Bone marrow (tissue), 2 donors: ENCODE results near the gene NCBP3.
A peak's percentile ranks its signal among the peaks of the same experiment; 100 is the strongest.
"Not testable (repeated sequence)": the region's sequence is repeated elsewhere in the genome, so short reads cannot be mapped to it uniquely, and the experiment has no call there.

Source experiments
- DNase-seq, 2 donors: peaks; one replicate each; lab custom pipeline; 2025; lab: John Stamatoyannopoulos, UW

Gene NCBP3

DNA sequence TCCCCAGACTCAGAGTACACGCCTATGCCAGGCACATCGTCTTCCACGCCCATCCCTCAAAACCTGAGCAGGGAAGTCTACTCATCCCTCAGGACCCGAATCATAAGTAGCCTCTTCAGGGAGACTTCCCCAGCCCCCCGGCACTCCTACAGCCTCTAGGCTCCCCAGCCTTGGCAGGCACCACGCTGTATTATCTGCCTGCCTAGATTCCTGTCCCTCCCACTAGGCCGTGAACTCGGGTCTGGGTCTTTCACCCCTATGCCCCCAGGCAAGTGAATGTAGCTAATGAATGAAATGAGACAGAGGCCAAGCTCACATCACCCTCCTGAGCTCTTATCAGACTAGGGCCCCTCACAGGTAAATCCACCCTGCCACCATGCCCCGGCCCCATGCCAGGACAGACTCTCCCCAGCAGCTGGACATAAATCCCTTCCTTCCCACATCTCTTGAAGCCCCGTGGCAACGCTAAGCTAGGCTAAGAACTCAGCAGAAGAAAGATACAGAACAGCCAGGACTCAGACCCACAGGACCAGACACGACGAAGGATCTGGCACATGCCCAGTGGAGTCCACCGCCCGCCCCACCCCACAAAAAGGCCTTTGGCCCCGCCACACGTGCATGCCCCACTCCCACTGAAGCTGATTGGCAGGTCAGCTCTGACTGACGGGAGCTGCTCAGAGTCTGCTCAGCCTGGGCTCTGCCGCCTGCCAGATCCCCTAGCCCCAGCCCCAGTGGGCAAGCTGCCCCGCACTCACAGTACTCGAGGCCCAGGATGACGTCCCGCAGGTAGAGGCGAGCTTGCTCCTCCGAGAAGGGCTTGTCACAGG is 33.8 kb upstream of the NCBP3 start:
- no peak for DNase-seq

GRCh38 chr17:3879186-3879585 is 33.1 kb upstream of the NCBP3 start:
- no peak for DNase-seq

DNA sequence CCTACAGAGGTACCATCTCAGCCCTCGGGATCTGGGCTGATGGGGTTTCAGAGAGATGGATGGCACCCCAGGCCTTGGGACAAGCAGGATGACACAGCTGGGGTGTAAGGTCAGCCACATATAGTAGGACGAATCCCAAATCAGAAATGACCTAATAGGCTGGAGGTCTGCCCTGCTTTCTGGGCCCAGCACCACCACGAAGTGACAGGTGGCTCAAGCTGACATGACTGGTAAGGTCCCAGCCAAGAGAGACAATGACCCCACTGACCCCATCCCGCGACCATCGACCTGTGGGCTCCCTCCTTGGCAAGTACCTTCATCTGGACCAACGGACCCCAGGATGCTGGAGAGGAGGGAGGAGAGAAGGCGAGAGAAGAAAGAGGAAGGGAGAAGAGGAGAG is 31.2 kb upstream of the NCBP3 start:
- DNase-seq, result no peak

DNA sequence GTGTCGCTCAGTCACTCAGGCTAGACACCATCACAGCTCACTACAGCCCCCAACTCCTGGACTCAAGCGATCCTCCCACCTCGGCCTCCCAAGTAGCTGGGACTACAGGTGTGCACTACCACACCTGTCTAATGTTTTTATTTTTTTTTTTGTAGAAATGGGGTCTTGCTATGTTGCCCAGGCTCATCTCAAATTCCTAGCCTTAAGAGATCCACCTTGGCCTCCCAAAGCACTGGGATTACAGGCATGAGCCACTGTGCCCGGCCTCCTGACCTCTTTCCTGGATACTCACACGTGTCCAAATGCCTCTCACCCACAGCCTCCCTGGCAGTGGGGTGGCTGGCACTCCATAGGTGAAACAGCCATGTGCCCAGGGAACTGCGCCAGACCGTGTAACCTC is 29.3 kb upstream of the NCBP3 start:
- no peak for DNase-seq

DNA sequence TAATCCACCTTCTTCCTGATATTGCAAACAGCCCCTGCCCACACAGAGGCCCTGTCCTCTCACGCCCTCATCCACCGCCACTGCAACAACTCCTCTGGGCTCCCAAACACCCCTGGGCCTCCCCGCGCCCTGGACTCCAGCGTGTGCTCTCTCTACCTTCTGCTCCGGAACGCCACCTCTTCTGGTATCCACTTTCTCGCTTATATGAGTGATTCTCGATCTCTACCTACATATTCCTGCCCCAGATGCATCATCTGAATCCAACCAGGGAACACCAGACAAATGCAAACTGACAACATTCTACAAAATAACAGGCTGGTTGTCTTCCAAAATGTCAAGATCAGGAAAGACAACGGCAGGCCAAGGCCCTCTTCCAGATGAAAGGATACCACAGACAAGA is 27.8 kb upstream of the NCBP3 start:
- DNase-seq, result no peak

DNA sequence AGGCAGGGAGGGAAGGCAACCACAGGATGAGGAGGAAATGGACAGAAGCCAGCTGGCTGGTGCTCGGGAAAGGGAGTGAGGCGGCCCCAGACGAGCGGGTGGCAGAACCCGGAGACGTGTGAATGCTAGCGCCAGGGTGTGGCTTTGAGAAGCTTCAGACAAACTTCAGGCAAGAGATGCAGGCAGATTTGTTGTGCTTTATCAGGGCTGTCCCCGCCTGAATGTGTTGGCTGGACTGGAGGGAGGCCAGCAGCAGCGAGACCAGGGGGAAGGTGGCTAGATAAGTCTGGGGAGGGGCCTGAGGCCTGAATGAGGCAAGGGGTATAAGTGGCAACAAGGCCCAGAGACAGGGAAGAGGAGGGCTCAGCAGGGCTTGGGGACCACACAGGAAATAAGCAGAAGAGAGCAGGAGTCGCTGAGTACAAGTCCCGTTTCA is 24.8 kb upstream of the NCBP3 start:
- DNase-seq, result peak in 1 of 2 donors; percentile 33

DNA sequence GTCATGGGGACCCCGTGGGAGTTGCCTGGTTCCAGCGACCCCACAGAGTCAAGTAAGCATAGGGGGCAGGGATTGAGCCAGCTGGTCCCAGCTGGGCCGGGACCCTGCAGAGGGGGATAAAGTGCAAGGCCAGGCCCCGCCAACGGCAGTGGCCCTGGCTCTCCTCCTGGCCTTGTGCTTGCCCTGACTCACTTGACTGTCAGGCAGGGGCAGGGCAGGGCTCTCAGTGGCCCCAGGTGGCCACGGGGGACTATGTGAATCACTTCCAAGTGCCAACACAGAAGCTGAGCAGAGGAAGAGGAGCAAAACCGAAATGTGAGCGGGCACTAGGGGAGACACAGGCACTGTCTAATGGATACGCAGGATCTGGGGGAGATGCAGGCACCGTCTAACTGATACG is 21.6 kb upstream of the NCBP3 start:
- no peak for DNase-seq

DNA sequence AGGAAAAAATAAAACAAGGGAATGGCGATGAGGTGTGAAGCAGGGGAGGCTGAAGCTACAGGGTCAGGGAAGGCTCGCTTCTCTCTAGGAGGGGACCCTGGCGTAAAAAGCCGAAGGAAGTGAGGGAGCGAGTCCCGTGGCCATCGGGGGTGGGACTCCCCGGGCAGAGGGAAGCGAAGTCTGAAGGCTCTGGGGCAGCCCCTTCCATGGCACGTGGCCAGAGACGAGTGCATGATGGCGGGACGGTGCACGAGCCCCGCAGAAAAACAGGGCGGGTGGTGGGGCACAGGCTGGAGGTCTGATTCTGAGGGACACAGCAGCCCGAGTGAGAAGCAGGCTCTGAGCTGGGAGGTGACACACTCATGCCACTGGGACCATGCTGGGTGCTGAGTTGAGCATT is 21.1 kb upstream of the NCBP3 start:
- no peak for DNase-seq

DNA sequence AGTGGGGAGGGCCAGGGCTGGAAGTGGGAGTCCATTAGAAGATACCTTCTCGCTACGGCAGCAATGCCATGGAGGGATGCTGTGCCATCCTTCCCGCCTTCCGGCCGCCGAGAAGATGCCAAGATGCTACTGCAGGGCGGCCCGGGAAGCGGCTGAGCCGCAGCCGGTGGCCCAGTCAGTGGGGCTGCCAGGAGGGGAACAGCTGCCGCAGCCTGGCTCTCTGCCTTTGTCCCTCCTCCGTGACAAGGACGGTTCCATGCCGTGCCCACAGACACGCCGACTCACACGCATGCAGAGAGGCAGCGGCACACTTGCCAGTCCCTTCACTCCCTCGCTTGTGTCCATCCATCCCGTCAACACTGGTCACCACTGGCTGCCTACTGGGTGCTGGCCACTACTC is 20.2 kb upstream of the NCBP3 start:
- DNase-seq, result no peak

- no peak for DNase-seq
Observed at GRCh38 chr17:3865176-3865575, 19.1 kb upstream of the NCBP3 start.

GRCh38 chr17:3864534-3864933 is 18.5 kb upstream of the NCBP3 start:
- DNase-seq, result no peak

DNA sequence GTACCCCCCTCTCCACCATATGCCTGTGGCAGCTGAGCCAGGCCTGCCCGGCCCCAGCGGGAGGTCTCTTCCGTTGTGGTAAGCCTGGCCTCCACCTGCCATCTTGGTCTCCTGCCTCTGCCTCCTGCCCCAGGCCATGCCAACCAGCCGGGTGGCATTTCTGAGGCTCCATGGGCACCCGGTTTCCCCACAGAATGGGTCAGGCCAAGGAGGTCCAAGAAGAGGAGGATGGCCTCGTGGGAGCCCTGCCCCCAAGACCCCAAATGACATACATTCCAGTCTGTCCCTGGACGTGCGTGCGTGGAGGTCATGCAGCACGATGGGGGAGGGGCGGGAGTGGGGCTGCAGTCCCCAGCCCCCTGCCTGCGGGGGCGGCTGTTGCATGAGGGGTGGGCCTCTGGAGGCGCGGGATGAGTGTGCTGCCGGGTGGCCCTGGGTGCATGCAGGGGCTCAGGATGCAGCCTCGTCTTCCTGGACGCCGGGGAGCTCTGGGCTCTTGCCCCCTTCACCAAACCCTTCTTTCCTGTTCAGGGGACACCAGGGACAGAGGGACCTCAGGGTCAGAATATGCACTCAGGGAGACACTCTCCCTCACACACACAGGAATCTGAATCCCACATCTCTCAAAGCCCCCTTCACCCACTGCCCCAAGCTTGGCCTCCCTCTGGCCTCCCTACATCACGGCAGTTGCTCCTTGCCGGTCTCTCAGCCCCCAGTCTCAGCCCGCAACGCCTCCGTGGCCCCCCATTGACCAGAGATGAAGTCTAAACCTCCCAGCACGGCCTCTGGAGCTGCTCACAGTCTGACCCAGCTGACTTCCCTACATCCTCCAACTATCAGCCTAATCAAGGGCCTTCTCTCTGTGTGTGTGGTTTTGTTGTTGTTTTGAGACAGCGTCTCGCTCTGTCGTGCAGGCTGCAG is 16.0 kb upstream of the NCBP3 start:
- DNase-seq, result no peak

DNA sequence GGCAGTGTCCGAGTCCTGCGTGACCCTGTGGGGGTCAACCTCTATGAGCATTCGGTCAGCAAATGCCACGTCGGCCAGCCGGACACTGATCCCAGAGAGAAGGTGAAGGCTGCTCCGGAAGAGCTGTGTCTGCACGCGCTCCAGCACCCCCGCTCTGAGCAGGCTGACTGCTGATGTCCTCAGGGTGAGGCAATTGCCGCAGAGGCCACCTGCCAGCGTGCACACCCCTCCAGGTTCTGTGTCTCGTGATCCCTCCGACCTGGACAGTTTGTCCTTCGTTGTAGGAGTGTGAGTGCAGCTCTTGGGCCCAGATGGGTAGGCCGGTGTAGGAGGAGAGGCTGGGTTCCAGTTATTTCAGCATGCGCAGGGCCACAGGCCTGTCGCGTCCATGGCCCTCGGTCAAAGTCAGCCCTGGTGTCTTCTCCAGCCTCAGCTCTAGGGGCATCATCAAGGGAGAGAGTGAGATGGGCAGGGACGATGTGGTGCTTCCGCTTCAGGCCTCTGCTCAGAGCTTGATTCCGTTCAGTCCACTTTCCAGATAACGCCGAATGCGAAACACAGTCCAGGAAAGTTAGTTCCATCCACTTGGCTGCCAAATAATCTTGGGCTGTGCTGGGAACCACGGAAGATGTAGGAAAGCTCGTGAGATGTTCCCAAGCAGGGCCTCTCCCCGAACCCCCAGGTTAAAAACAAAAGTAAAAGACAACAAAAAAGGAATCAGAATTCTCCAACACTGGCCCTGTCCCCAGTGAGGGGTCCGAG is 15.1 kb upstream of the NCBP3 start:
- no peak for DNase-seq

GRCh38 chr17:3859940-3860339 is 13.9 kb upstream of the NCBP3 start:
- no peak for DNase-seq

DNA sequence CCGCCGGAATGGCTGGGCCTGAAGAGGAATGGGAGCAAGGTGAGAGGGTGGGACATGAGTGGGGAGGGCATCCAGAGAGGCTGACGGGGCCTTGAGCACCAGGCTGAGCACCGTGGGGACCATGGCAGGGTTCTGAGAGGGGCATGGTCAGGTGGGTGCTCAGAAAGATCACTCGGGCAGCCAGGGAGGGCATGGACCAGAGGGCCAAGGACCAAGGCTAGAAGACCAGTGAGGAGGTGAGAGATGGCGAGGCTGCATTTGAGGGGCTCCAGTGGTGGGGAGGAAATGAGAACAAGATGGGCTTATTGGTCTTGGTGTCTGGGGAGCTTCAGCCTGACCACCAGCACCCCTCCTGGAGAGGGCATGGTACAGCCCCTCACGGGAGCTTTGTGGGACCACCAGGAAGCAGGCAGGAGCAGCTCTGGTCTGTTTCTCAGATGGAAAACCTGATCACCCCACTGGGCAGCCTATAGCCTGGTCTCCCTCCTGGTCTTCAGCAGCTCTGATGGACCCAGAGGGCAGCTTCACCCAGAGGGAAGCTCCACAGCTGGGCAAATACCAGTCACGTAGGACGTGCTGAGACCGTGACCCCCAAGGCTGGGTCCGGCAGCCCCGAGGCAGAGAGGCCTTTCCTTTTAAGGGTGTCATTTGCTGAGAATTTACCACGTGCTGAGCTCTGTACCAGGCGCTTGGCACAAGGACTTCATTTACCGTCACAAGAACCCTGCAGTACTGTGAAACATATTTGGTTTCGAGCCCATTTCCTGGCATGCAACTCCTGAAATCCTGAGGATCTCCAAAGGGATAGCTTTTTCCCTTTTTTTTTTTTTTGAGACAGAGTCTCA is 11.4 kb upstream of the NCBP3 start:
- no peak for DNase-seq

- not testable (repeated sequence) for DNase-seq
Observed at GRCh38 chr17:3854204-3854603, 8.2 kb upstream of the NCBP3 start.

- no peak for DNase-seq
Observed at GRCh38 chr17:3852561-3852960, 6.5 kb upstream of the NCBP3 start.

GRCh38 chr17:3851461-3852100 is 5.5 kb upstream of the NCBP3 start:
- DNase-seq, result no peak

DNA sequence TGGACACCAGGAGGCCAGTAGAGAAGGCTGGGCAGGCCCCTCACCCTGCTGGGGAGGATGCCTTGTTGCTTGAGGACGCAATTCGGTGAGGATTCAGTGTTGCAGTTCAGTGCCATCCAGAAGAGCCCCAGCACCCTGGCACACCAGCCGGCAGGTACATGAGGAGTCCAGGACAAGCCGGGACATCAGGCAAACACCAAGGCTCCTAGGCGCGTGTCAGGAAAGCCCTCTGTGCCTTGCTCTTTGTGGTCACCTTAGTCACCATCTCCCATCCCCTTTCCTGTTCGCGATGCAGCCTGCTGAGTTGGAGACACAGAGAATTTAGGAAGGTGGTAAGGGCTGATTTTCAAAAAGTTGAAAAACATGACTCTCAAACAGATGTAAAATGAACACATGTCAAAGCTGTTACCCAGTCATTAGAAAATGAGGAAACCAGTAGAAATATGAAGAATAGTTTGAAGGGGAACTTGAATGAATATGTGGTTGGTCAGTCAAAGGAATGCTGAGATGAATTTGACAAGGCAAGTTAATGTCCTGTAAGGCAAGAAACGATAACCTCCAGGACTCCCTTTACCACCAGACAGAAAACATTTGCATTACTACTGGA is 2.3 kb upstream of the NCBP3 start:
- DNase-seq, result no peak

DNA sequence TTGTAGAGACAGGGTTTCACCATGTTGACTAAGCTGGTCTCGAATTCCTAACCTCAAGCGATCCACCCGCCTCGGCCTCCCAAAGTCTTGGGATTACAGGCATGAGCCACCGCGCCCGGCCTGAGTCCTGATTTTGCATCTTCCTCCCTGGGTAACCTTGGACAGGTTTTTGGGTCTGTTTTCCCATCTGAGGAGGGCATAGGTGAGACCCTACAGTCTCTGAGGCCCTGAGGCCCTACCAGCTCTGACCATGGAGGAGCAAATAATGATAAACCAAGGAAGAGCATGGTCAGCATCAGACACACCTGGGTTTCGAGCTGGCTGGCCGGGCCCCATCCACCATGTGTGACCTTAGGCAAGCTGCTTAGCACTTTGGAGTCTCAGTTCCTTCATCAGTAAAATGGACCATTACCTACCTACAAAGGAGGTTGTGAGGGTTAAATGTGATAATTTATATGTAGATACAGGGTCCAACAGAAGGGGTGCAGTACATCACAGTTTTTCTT is 1.2 kb upstream of the NCBP3 start:
- DNase-seq, result no peak
